ENCODE results near the gene GNL2.

DNA sequence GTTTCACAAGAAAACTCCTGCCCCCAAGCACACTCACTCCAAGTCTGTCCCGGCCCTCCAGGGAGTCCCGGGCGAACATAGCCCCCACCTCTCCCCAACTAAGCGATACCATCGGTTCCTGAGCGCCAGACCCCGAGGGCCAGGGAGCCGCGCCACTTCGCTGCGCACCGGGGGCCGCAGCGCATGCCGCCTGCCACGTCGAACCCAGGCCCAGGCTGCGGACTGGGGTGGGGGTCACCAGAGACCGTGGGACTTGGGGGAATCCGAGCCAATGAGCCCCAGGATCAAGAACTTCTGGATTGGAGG is 38.2 kb upstream of the GNL2 start:
- TF ChIP-seq ZNF57 (CRISPR knock-in tag; IDR thresholded peaks at IDR 0.05) (no peak), KLF10 (CRISPR knock-in tag; IDR thresholded peaks at IDR 0.05) (no peak), ZNF436 (CRISPR knock-in tag; IDR thresholded peaks at IDR 0.05) (no peak), ARID2 (IDR thresholded peaks at IDR 0.05) (no peak), ZNF121 (CRISPR knock-in tag; conservative IDR thresholded peaks at IDR 0.05) (no peak), ZNF324 (CRISPR knock-in tag; IDR thresholded peaks at IDR 0.05) (no peak), POLR2AphosphoS5 (IDR thresholded peaks at IDR 0.05; ENCODE audit: control insufficient read depth, insufficient read depth, low read depth, low read length) (no peak), HSF4 (CRISPR knock-in tag; IDR thresholded peaks at IDR 0.05; ENCODE audit: borderline replicate concordance) (no peak), RNF2 (IDR thresholded peaks at IDR 0.05) (no peak), XRCC4 (IDR thresholded peaks at IDR 0.05; ENCODE audit: extremely low read depth, insufficient read depth, insufficient read length) (no peak), FOXP4 (CRISPR knock-in tag; IDR thresholded peaks at IDR 0.05; ENCODE audit: borderline replicate concordance) (no peak)
- TF ChIP-seq, protein P1, sequence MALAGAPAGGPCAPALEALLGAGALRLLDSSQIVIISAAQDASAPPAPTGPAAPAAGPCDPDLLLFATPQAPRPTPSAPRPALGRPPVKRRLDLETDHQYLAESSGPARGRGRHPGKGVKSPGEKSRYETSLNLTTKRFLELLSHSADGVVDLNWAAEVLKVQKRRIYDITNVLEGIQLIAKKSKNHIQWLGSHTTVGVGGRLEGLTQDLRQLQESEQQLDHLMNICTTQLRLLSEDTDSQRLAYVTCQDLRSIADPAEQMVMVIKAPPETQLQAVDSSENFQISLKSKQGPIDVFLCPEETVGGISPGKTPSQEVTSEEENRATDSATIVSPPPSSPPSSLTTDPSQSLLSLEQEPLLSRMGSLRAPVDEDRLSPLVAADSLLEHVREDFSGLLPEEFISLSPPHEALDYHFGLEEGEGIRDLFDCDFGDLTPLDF (CRISPR knock-in tag; IDR thresholded peaks at IDR 0.05), result no peak
- TF ChIP-seq, protein P2, sequence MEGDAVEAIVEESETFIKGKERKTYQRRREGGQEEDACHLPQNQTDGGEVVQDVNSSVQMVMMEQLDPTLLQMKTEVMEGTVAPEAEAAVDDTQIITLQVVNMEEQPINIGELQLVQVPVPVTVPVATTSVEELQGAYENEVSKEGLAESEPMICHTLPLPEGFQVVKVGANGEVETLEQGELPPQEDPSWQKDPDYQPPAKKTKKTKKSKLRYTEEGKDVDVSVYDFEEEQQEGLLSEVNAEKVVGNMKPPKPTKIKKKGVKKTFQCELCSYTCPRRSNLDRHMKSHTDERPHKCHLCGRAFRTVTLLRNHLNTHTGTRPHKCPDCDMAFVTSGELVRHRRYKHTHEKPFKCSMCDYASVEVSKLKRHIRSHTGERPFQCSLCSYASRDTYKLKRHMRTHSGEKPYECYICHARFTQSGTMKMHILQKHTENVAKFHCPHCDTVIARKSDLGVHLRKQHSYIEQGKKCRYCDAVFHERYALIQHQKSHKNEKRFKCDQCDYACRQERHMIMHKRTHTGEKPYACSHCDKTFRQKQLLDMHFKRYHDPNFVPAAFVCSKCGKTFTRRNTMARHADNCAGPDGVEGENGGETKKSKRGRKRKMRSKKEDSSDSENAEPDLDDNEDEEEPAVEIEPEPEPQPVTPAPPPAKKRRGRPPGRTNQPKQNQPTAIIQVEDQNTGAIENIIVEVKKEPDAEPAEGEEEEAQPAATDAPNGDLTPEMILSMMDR (IDR thresholded peaks at IDR 0.05 in 2 of 3, conservative IDR thresholded peaks at IDR 0.05 in 1 of 3; ENCODE audit: insufficient read depth in 2 of 3, low read depth in 1 of 3, low read length in 3 of 3), result no peak
- TF ChIP-seq, protein P3, sequence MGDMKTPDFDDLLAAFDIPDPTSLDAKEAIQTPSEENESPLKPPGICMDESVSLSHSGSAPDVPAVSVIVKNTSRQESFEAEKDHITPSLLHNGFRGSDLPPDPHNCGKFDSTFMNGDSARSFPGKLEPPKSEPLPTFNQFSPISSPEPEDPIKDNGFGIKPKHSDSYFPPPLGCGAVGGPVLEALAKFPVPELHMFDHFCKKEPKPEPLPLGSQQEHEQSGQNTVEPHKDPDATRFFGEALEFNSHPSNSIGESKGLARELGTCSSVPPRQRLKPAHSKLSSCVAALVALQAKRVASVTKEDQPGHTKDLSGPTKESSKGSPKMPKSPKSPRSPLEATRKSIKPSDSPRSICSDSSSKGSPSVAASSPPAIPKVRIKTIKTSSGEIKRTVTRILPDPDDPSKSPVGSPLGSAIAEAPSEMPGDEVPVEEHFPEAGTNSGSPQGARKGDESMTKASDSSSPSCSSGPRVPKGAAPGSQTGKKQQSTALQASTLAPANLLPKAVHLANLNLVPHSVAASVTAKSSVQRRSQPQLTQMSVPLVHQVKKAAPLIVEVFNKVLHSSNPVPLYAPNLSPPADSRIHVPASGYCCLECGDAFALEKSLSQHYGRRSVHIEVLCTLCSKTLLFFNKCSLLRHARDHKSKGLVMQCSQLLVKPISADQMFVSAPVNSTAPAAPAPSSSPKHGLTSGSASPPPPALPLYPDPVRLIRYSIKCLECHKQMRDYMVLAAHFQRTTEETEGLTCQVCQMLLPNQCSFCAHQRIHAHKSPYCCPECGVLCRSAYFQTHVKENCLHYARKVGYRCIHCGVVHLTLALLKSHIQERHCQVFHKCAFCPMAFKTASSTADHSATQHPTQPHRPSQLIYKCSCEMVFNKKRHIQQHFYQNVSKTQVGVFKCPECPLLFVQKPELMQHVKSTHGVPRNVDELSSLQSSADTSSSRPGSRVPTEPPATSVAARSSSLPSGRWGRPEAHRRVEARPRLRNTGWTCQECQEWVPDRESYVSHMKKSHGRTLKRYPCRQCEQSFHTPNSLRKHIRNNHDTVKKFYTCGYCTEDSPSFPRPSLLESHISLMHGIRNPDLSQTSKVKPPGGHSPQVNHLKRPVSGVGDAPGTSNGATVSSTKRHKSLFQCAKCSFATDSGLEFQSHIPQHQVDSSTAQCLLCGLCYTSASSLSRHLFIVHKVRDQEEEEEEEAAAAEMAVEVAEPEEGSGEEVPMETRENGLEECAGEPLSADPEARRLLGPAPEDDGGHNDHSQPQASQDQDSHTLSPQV (IDR thresholded peaks at IDR 0.05), result no peak
